Breast epithelium (tissue), 4 donors: Measurements from ENCODE around the gene SHISA7. TPM values are rescaled to one million over a fixed set of nuclear protein-coding genes. Genes with fewer than 3 reads are reported as not detected.
"Not testable (repeated sequence)": the region's sequence is repeated elsewhere in the genome, so short reads cannot be mapped to it uniquely, and the experiment has no call there.

ENCODE experiments used
- DNase-seq, 2 donors: peaks; one replicate each; pipeline ENCODE4 v3.0.0-alpha.2; 2019; ENCODE audit warnings: low spot score in 2 of 2
- H3K27ac ChIP-seq, 2 donors: fragments of 200-600 bp; sonication (generic) in 1 of 2; one replicate each; pipeline ENCODE4 v1.5.1; 2016 to 2019; ENCODE audit warnings: mild to moderate bottlenecking in 1 of 2
- H3K27me3 ChIP-seq, 2 donors: fragments of 200-600 bp; sonication (generic) in 1 of 2; one replicate each; pipeline versions ENCODE4 v1.5.1 to v1.6.0; 2017 to 2019; ENCODE audit warnings: control low read depth in 1 of 2, mild to moderate bottlenecking in 1 of 2
- H3K36me3 ChIP-seq: fragments of 200-600 bp; one replicate; pipeline ENCODE4 v1.5.1; 2019
- H3K4me1 ChIP-seq, 2 donors: fragments of 200-600 bp; sonication (generic); one replicate each; pipeline ENCODE4 v1.5.1; 2016 to 2019; ENCODE audit warnings: control low read depth in 1 of 2
- H3K4me3 ChIP-seq, 3 donors: fragments of 200-600 bp; sonication (generic); 1 replicate in 2 of 3; 2 replicates in 1 of 3; pipeline ENCODE4 v1.5.1; 2016 to 2019; ENCODE audit warnings: mild to moderate bottlenecking in 3 of 3, moderate library complexity in 2 of 3
- H3K9me3 ChIP-seq, 2 donors: fragments of 200-600 bp; sonication (generic) in 1 of 2; one replicate each; pipeline ENCODE4 v1.5.1; 2016 to 2019; ENCODE audit warnings: control low read depth in 1 of 2
- CTCF ChIP-seq, 3 donors: fragments of 450-650 bp; IDR thresholded peaks; one replicate each; pipeline ENCODE4 v1.5.1; 2016 to 2017; ENCODE audit warnings: antibody characterized with exemption in 3 of 3, mild to moderate bottlenecking in 3 of 3, moderate library complexity in 3 of 3
- POLR2A ChIP-seq: fragments of 450-650 bp; IDR thresholded peaks from one replicate; pipeline ENCODE4 v1.6.1; 2016; ENCODE audit warnings: antibody characterized with exemption, mild to moderate bottlenecking, moderate library complexity
- POLR2AphosphoS5 ChIP-seq, 3 donors: sonication (generic); formaldehyde crosslinking; IDR thresholded peaks; one replicate each; pipeline ENCODE4 v1.6.1; 2017; ENCODE audit warnings: antibody characterized with exemption in 3 of 3
- intact Hi-C: fragments of 100-400 bp; cut with DNase I; formaldehyde crosslinking; loops from one replicate; pipeline ENCODE4 v1.15.1; 2023; ENCODE audit warnings: low total_unique reads
- total RNA-seq, 3 donors: library from RNA; depleted of rRNA; stranded (reverse); fragments of >200 nt; gene quantifications; one replicate each; pipeline ENCODE4 v1.1.0, GENCODE V29; 2016

SHISA7 gene
- total RNA-seq, 3 donors from 2014 or later = 0.29 TPM; not detected in 2

GRCh38 chr19:55431183-55431582, 11.9 kb downstream of the SHISA7 start:
- no peak for DNase-seq
- Histone ChIP-seq H3K9me3 (no peaks in the 10 kb centered on the region), H3K4me1 (no peaks in the 10 kb centered on the region), H3K36me3 (no peaks in the 10 kb centered on the region), H3K27me3 (peaks cover 0 to 55% of the 10 kb centered on the region in 2 donors), H3K27ac (no peak overlapping the region), H3K4me3 (no peak overlapping the region)
- intact Hi-C loops = no loop called here
- TF ChIP-seq POLR2AphosphoS5 (IDR thresholded peaks at IDR 0.05) (no peak), CTCF (IDR thresholded peaks at IDR 0.05) (no peak), POLR2A (no peak)

GRCh38 chr19:55426042-55426441, 17.1 kb downstream of the SHISA7 start:
- no peak overlapping the region for H3K27ac ChIP-seq
- peaks cover 0 to 28% of the 10 kb centered on the region in 2 donors for H3K27me3 ChIP-seq
- H3K4me1 ChIP-seq = no peaks in the 10 kb centered on the region
- no peaks in the 10 kb centered on the region for H3K9me3 ChIP-seq
- no peaks in the 10 kb centered on the region for H3K36me3 ChIP-seq
- DNase-seq = no peak
- intact Hi-C loops = no loop called here
- no peak for TF ChIP-seq CTCF (IDR thresholded peaks at IDR 0.05)
- H3K4me3 ChIP-seq = no peak overlapping the region

- Histone ChIP-seq H3K4me1 (no peaks in the 10 kb centered on the region), H3K27me3 (peaks cover 0 to 18% of the 10 kb centered on the region in 2 donors), H3K4me3 (no peak overlapping the region), H3K36me3 (no peaks in the 10 kb centered on the region), H3K9me3 (no peaks in the 10 kb centered on the region), H3K27ac (no peak overlapping the region)
- DNase-seq = no peak
- TF ChIP-seq POLR2AphosphoS5 (IDR thresholded peaks at IDR 0.05) (no peak), POLR2A (no peak), CTCF (IDR thresholded peaks at IDR 0.05) (no peak)
- intact Hi-C loops = no loop called here
Observed at GRCh38 chr19:55424518-55424917, 18.6 kb downstream of the SHISA7 start.

- intact Hi-C loops = no loop called here
- no peak for DNase-seq
- TF ChIP-seq POLR2AphosphoS5 (IDR thresholded peaks at IDR 0.05) = no peak
- no peak for TF ChIP-seq POLR2A
- TF ChIP-seq CTCF (IDR thresholded peaks at IDR 0.05) = no peak
- Histone ChIP-seq H3K4me3 (no peak overlapping the region), H3K27me3 (peaks cover 0 to 18% of the 10 kb centered on the region in 2 donors), H3K27ac (no peak overlapping the region), H3K4me1 (no peaks in the 10 kb centered on the region), H3K9me3 (no peaks in the 10 kb centered on the region), H3K36me3 (no peaks in the 10 kb centered on the region)
Observed at GRCh38 chr19:55423225-55424005, 19.7 kb downstream of the SHISA7 start.

GRCh38 chr19:55421281-55421680, 21.8 kb downstream of the SHISA7 start:
- intact Hi-C loops = not testable (repeated sequence)

More at GRCh38 chr19:55421281-55421680, 21.8 kb downstream of the SHISA7 start:
- not testable (repeated sequence) for H3K4me3 ChIP-seq, H3K36me3 ChIP-seq, H3K4me1 ChIP-seq, H3K9me3 ChIP-seq, DNase-seq, H3K27ac ChIP-seq
- peaks cover 0 to 18% of the 10 kb centered on the region in 2 donors for H3K27me3 ChIP-seq
